GM19023 (cell line): ENCODE data around the gene HOXA6.

ENCODE experiments used
- ATAC-seq: cut with Tn5 transposase; IDR thresholded peaks from one replicate; pipeline ENCODE4 v1.9.1; 2021; ENCODE audit warnings: mild to moderate bottlenecking, moderate library complexity; ENCODE audit not compliant: unreplicated experiment

Gene HOXA6

DNA sequence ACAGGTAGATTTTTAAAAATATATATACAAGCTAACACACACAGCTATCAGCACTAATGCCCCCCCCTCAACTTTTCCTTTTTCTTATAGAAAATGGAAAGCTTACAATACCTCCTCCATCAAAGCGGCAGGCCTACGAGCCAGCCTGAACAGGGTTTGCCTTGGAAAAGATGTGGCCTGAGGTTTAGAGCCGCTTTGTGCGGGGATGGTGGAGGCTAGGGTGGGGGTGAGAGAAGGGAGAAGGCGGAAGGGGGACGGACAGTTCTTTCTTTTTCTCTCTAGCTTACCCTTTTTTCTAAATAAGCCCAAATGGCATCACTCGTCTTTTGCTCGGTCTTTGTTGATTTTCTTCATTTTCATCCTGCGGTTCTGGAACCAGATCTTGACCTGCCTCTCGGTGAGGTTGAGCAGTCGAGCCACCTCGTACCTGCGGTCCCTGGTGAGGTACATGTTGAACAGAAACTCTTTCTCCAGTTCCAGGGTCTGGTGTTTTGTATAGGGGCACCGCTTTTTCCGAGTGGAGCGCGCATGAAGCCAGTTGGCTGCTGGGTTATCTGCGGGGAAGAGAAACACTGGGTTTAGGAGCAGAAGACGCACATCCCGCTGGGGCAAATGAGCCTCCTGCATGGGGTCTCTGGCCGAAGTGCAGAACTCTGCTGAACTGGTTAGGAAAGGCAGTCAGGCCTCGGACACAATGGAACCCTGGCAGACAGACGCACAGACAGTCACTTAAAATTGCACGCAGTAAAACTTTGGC, 15.9 kb upstream of the HOXA6 start:
- no peak for ATAC-seq

DNA sequence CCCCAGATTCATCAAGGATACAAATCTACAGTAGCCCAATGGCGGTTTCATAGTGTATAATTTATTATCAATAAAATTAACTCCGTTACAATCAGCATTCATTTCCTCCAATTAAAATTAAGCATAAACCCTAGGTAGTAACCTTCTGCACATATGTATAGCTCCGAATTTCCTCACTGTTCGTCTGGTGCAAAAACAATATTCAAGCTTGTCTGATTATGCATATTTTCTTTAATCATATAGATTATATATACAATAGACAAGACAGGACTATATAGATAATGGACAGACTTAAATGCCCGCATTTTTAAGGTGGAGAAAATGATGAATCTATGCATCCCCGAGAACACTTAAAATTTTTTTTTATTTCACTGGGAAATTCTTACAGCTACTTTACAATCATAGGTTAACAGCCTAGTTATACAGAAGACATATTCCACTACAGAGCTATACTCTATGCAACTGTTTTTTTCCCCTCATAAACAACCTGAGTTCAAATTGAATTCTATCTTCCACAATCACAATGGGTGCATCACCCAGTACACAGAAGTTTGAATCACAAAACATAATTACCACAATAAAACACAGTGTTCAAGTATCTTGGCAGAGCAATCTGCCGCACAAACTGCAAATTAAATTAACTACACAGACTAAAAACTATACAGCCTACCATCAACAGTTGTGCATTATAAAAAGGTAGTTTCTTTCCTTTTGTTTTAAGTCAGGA, 15.2 kb upstream of the HOXA6 start:
- ATAC-seq, result no peak

DNA sequence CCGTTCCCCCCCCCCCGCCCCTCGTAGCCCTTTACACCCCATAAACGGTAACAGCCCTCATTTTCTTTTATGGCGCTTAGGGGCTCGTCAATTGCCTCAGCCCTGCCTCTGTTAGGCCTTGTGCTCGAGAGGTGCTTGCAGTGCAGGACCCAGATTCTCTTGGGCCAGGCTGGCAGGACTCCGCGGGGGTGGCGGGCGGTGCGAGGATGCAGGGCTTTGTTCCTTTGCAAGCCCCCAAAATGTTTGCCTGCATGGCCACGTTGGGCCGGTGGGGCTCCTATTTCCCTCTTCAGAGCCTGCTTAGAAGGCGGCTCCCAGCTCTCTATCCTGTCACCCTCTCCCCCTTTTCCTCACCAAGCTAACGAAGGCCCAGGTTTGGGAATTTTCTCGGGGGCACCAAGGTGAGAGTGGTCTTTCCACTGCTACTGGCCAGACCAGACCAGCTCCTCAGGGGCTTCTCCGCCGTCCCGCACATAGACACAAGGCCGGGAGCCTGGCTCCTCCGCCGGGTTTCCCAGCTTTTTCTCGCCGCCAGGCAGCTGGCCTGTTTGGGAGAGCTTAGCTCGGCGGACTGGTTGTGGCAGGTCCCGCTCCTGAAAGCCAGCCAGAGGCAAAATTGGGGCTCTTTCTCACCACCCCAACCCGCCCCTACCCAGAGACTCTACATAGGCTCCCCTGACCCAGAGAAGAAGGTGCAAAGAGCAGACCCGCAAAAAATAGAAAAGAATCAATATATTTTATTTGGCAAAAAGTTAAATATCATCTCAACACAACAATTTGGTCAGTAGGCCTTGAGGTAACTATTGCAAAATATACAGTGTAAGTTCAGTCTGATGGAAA, 14.4 kb upstream of the HOXA6 start:
- no peak for ATAC-seq

DNA sequence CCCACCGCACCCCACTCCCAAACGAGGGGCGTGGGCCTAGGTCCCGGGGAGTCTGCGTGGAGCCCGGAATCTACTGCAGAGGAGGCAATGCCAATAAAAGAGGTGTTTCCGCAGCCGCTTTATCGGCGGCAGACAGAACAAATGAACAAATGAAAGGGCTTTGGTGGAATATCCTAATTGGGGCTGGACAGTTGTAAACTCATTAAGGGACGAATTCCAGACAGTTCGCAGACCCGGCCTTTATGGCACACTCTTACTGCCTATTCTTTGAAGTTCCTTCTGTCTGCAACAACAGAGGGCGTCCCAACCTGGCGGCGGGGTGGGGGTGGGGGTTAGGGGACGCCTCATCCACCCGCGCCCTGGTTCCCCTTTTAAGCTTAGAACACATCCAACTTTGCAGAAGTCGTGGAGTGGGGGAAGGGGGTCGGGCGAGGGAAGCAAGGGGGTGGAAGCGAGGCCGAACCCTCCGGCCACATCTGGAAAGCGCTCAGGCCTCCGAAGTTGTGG, 13.7 kb upstream of the HOXA6 start:
- ATAC-seq, result no peak

GRCh38 chr7:27160546-27161213, 13.1 kb upstream of the HOXA6 start:
- ATAC-seq, result peak; percentile 58

DNA sequence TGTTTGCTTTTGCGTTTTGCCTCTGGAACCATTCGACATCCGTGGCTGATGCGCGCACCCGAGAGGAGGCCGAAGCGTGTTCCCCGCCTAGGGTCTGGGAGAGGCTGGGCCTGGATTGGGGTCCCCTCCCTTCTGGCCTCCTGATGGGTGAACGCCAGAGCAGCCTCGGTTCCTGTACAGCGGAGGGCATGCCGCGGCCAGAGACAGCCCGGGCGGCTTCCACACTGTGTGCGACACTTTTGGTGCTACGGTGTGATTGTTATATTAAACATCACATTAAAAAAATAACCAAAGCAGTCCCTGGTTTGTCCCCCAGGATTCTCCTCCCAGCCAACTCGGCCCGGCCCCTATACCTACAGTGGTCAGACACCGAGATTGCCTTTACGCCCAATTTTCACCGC, 12.6 kb upstream of the HOXA6 start:
- ATAC-seq, result no peak

DNA sequence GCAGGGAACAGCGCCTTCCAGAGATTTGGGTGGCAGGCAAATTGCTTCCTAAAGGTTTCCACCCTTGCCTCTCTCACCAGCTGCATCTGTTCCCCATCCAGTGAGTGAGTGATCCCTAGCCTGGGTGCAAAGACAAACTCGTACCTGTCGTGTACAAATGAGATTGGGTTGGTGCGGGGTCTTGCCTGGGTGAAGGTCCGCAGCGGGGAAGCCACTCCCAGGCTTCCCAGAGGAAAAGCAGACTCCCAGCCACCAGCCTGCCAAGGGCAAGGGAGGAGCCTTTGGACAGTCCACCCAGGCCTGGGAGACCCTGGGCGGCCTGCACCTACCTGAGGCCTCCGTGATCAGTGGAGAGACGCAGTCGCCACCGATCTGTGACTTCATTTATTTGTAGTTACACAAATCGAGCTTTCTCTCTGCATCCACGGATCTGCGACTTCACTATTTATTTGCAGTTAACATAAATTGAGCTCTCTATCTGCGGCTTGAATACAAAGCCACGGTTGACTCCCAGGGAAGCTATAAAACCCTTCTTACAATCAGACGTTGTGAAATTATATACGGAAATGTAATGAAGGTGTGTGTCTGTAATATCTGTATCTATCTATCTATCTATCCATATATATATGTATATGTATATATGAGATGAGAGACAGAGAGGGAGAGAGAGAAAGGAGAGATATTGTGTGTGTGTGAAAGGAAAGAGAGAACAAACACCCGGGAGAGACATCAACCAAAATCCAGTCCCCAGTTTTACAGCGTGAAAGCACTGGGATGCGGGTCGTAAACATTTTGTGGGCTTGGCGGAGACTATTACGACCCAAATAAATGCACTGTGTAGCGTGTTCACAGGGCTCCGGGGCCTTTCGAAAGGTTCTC, 11.9 kb upstream of the HOXA6 start:
- no peak for ATAC-seq

DNA sequence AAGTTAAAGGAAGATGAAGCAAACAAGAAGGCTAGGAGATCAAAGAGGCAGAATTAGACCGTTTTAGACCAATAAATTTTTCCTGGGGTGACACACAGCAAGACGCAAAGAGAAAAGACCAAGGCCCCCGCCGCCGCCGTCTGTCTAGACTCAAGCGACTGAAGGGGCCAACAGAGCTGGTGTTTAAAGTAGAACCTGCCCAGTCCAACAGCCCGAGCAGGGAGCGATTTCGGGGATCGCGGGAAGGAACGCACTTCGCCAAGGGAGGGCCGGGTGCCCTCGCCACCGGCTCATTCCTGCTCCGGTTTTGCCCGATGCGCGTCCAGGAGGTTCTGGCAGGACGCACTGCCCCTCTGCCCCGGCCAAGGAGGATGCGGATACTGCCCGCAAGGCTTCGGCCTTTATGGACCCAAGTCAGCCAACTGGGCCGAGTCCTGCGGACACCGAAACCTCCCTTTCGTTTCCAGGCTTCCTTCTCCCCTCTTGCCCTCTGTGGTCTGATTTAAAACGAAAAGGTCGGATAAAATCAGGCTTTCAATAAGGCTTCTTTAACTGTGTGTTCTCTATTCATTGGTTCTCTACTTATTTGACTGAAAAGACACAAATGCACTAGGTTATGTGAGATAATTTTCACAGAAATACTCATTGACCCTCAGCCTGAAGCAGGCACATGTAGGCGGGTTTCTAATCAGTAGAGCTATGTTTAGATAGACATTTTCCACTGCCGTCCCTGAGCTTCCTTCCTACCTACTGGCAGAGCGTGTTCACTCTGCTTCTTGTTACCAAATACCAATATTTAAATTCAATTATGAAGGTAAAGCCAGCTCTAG, 11.1 kb upstream of the HOXA6 start:
- ATAC-seq, result no peak

DNA sequence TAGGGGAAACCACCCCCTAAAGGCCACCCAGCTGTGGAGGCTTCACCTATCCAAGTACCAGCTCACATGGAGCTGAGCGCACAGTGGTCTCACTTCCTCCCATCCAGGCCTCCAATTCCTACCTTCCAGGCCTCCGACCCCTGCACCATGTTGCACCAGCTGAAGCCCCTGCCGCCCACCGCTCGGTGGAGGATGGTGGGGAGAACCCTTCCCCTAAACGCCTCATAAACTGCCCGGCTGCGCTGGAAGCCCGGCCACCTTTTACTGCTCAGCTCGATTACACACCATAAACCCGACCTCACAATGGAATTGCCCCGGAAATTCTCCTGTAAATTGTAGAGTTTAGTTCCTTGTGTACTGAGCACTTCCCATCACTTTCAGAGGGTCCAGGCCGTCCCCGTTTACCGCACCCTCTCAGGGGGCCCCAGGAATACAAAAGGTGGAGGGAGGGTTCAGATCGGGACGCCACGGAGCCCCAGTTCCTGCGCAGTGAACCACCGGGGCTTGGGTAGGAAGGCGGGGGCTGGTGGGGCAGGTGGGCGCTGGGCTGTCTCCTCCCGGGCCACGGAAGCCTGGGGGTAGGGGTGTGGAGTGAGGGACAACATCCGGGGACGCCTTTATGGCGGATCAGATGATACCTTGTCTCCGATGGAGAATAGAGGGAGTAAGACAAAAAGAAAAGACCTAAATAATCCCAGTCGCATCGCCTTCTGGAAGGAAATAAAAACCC, 10.3 kb upstream of the HOXA6 start:
- ATAC-seq, result no peak

- no peak for ATAC-seq
Observed at GRCh38 chr7:27156916-27157701, 9.5 kb upstream of the HOXA6 start.

- ATAC-seq, result no peak
Observed at GRCh38 chr7:27156508-27156898, 8.9 kb upstream of the HOXA6 start, which contains the start of gene HOXA7. Gene HOXA7 (minus strand): TSS chr7:27156675. CDS start chr7:27156545, 130 bp downstream.

DNA sequence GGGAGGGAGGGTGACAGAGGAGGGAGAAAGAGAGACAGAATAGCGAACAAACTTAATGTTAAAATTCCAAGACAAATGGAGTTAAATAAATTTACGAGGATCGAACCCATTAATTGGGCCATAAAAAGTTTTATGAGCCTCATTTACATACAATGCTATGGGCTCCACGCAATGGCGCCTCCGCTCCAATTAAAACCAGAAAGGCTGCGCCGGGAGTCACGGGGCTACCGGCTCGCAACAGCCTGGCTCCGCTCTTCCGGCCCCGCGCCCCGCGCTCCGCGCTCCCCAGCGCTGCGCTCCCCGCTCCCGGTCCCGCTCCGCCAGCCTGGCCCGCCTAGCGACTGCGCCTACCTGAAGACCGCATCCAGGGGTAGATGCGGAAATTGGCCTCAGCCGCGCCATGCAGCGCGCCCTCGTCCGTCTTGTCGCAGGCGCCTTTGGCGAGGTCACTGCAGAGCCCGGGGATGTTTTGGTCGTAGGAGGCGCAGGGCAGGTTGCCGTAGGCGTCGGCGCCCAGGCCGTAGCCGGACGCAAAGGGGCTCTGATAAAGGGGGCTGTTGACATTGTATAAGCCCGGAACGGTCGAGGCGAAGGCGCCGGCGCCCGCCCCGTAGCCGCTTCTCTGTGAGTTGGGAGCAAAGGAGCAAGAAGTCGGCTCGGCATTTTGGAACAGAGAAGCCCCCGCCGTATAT, 8.4 kb upstream of the HOXA6 start:
- ATAC-seq, result no peak

- ATAC-seq, result no peak
Observed at GRCh38 chr7:27154901-27155815, 7.6 kb upstream of the HOXA6 start.

GRCh38 chr7:27154369-27154768, 6.8 kb upstream of the HOXA6 start:
- ATAC-seq, result no peak

GRCh38 chr7:27153526-27153925, 6.0 kb upstream of the HOXA6 start:
- ATAC-seq, result no peak
